Fibroblast of villous mesenchyme (primary cell): ENCODE results near the gene OLIG1. TPM values are rescaled to one million over a fixed set of nuclear protein-coding genes. Genes with fewer than 3 reads are reported as not detected.

Experiments used
- DNase-seq: peaks from one replicate; pipeline ENCODE4 v3.0.0-alpha.2; 2010; ENCODE audit warnings: low read depth
- H3K4me3 ChIP-seq: 2 replicates; pipeline ENCODE4 v1.5.1; 2011; ENCODE audit warnings: low read depth, mild to moderate bottlenecking, low read length
- total RNA-seq: library from RNA; depleted of rRNA; stranded (reverse); fragments of >200 nt; gene quantifications from 2 replicates; pipeline ENCODE4 v1.2.3, GENCODE V29; 2012
- TF ChIP-seq, protein P1 (sequence below): IDR thresholded peaks from 2 replicates; pipeline ENCODE4 v1.5.1; 2012; ENCODE audit warnings: low read depth, mild to moderate bottlenecking, low read length; ENCODE audit not compliant: insufficient read depth

The OLIG1 gene
- total RNA-seq, 1 donor: not detected

DNA sequence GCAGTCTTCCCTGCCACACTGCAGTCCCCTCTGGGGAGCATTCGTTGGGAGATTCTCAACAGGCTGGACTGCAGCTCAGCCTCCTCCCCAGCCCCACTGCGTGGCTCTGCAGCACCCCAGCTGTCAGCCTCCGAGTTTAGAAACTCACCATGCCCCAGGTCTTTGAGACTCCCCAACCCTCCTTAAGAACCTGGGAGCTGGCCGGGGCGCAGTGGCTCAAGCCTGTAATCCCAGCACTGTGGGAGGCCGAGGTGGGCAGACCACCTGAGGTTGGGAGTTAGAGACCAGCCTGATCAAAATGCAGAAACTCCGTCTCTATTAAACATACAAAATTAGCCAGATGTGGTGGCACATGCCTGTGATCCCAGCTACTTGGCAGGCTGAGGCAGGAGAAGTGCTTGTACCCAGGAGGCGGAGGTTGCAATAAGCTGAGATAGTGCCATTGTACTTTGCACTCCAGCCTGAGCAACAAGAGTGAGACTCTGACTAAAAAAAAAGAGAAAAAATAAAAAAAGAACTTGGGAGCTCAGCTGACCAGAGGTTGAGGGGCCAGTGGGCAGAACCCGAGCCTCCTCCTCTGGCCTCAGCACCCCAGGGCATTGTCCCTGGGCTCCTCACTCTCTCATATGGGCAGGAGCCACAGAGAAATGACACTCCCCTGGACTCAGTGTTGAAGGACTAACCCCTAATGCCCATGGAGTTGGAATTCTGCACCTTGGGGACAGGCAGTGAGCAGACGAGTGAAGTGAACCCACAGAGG, 38.6 kb upstream of the OLIG1 start:
- TF ChIP-seq, protein P1, sequence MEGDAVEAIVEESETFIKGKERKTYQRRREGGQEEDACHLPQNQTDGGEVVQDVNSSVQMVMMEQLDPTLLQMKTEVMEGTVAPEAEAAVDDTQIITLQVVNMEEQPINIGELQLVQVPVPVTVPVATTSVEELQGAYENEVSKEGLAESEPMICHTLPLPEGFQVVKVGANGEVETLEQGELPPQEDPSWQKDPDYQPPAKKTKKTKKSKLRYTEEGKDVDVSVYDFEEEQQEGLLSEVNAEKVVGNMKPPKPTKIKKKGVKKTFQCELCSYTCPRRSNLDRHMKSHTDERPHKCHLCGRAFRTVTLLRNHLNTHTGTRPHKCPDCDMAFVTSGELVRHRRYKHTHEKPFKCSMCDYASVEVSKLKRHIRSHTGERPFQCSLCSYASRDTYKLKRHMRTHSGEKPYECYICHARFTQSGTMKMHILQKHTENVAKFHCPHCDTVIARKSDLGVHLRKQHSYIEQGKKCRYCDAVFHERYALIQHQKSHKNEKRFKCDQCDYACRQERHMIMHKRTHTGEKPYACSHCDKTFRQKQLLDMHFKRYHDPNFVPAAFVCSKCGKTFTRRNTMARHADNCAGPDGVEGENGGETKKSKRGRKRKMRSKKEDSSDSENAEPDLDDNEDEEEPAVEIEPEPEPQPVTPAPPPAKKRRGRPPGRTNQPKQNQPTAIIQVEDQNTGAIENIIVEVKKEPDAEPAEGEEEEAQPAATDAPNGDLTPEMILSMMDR: no peak
- no peak overlapping the region for H3K4me3 ChIP-seq
- no peak for DNase-seq

DNA sequence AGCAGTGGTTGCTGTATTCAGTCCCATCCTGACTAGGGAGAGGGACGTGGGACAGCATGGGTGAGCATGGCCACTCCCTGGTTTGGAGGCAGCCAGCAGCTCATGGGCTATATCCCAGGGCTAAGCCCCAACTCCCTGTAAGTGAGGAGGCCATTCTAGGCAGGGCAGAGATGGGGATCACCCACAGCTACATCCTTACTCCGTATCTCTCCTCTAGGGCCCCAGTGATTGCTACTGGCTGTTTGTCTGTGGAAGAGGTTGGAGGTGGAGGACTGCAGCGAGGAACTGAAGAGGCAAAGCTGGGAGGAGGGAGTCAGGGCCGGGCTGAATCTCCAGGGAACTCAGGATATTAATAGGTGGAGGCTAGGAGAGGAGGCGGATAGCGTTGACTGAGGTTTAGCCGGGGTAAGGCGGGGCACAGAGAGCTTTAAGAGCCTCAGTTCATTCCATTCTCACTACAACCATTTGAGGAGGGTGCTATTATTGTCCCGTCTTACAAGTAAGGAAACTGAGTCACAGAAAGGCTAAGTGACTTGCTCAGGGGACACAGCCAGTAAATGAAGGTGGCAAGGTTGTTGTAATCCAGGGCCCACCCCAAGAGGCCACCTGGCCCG, 37.4 kb upstream of the OLIG1 start:
- DNase-seq: no peak
- no peak overlapping the region for H3K4me3 ChIP-seq
- TF ChIP-seq, protein P1: no peak

DNA sequence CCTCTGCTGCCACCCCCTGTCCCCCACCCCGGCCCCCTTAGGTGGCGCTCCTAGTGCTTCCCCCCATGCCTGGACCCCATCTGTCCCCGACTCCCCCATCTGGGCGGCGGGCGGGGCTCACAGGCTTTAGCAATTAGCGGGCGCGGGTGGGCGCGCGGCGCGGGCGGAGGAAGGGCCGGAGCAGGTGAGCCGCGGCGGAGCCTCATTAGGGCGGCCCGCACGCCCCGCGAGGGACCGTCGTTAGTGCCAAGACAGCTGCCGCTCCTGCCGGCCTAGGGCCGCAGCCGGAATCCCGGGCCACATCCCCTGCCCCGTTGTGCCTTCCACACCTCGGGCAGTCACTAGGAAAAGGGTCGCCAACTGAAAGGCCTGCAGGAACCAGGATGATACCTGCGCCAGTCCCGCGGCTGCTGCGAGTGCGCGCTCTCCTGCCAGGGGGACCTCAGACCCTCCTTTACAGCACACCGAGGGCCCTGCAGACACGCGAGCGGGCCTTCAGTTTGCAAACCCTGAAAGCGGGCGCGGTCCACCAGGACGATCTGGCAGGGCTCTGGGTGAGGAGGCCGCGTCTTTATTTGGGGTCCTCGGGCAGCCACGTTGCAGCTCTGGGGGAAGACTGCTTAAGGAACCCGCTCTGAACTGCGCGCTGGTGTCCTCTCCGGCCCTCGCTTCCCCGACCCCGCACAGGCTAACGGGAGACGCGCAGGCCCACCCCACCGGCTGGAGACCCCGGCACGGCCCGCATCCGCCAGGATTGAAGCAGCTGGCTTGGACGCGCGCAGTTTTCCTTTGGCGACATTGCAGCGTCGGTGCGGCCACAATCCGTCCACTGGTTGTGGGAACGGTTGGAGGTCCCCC, 36.6 kb upstream of the OLIG1 start:
- no peak for DNase-seq
- TF ChIP-seq, protein P1: no peak
- H3K4me3 ChIP-seq: no peak overlapping the region

DNA sequence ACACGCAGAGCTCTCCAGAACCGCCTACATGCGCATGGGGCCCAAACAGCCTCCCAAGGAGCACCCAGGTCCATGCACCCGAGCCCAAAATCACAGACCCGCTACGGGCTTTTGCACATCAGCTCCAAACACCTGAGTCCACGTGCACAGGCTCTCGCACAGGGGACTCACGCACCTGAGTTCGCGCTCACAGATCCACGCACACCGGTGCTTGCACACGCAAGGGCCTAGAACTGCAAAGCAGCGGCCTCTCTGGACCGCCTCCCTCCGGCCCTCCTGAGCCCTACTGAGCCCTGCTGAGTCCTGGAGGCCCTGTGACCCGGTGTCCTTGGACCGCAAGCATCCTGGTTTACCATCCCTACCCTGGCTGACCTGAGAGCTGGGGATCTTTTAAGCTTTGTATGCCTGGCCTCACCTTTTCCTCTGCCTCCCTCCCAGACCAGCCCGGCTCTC, 36.0 kb upstream of the OLIG1 start:
- DNase-seq: no peak
- TF ChIP-seq, protein P1: no peak
- no peak overlapping the region for H3K4me3 ChIP-seq

DNA sequence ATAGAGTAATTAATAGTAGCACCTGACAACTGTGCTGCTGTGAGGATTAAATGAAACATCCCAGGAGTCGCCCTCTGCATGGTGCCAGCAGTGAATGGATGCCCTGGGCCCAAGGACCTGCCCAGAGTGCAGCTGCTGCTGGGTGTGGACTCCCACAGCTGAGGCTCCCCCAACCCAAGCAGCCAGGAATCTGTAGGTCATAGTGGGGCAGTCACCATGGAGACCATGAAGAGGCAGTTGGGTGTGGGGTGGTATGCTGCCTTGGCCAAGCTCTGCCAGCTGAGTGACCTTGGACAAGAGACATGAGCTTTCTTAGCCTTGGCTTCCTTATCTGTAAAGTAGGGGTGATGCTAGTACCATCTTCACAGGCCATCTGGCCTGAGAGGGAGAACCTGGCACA, 34.8 kb upstream of the OLIG1 start:
- no peak for DNase-seq
- no peak overlapping the region for H3K4me3 ChIP-seq

DNA sequence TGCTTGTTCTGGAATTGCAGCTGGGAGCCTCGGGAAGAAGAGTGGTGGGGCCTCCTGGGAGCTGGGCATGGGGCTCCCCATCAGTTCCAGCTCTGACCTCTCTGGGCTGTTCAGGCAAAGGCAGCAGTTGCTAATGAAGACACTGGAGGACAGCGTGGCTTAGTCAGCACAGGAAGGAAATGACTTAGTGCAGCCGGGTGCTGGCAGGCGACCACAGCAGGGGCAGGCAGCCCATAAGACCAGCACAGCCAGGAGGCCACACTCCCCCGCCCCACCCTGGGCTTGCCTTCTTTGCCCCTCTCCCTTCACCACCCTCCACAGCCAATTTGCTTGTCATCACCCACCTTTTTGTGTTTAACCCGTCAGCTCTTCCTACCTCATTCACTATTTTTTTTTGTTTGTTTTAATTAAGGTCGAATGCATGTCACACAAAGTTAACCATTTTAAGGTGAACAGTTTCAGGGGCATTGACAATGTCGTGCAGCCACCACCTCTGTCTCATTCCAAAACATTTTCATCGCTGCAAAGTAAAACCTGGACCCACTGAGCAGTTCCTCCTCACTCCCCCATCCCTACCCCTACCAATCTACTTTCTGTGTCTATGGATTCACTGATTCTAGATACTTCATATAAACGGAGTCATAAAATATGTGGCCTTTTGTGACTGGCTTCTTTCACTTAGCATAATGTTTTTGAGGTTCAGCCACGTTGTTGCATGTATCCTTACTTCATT, 33.3 kb upstream of the OLIG1 start:
- TF ChIP-seq, protein P1: no peak
- DNase-seq: peak; percentile 24
- no peak overlapping the region for H3K4me3 ChIP-seq

More for the DNA sequence above, 34.8 kb upstream of the OLIG1 start:
- TF ChIP-seq, protein P1: no peak
